Sciatic nerve (tissue), 2 donors: ENCODE data around the gene SDF2. TPM values are rescaled to one million over a fixed set of nuclear protein-coding genes. Genes with fewer than 3 reads are reported as not detected.

ENCODE experiments used
- ATAC-seq: fragments of 200-7000 bp; cut with Tn5 transposase; one replicate; pipeline ENCODE4 v1.9.1; 2020; ENCODE audit warnings: mild to moderate bottlenecking, moderate library complexity
- DNase-seq: peaks from one replicate; pipeline ENCODE4 v3.0.0-alpha.2; 2020; ENCODE audit warnings: low spot score
- intact Hi-C: fragments of 100-400 bp; cut with DNase I; formaldehyde crosslinking; loops from one replicate; pipeline ENCODE4 v1.14.2; 2022
- total RNA-seq: library from RNA; stranded (reverse); fragmentation: NEBNext Ultra II Directional; extraction: Animal tissue kit (Norgen Biotek cat#: 25700); gene quantifications from one replicate; pipeline ENCODE4 v1.2.1, GENCODE V29; 2021
- donor health status: DM: no; HTN: no; CAD: no.
- donor health status: DM: no; HTN: no; CAD: no.

The SDF2 gene
- total RNA-seq: 33.7 TPM

DNA sequence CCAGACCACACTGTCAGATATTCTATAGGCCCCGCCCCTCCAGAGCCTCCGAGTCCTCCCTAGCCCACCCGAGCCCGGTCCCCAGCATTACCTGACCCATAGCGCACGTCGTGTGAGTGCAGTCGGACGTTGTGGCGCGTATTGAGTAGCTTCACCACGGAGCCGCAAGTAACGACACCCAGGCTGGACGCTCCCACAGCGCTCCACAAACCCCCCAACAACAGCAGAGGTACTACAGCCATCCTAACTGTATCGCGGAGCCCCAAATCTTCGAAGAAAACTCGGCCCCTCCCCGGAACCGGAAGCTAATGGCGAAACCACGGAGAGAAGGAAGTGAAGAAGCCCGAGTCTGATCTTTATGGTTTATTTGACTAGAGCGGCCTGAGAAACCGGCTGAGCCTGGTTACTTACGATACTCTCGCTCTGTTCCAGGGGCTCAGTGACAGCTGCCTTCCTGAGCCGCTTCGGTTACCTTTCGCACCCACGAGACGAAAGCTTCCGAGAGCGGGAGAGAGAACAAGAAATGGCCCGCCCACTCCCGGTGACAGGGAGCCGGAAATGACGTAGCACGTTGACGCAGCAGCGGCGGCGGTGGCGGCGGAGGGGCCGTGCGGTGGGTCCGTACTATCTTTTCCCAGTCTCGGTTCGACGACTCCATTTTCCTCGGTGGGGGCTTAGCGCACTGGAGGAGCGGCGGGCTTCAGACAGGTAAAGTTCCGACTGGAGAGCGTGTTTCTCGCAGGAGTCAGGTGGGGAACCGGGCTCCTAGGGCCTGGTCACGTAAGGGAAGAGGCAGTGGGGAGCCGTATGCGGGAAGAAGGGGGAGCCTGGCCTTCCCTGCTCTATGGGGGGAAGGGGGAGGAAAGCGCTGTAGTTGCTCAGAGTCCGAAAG is at the start of gene SDF2, which contains the start of gene SUPT6H:
Gene SDF2, minus strand, starts transcription at position 272 of the 892 bp plus-strand sequence. Its CDS starts 30 bp downstream, at position 242.
Gene SUPT6H, plus strand, starts transcription at position 571 of the 892 bp plus-strand sequence. CDS start 11,197 bp downstream, outside the sequence.
- ATAC-seq (peak; percentile 98), DNase-seq (peak; percentile 96)
- intact Hi-C loops: no loop called here

DNA sequence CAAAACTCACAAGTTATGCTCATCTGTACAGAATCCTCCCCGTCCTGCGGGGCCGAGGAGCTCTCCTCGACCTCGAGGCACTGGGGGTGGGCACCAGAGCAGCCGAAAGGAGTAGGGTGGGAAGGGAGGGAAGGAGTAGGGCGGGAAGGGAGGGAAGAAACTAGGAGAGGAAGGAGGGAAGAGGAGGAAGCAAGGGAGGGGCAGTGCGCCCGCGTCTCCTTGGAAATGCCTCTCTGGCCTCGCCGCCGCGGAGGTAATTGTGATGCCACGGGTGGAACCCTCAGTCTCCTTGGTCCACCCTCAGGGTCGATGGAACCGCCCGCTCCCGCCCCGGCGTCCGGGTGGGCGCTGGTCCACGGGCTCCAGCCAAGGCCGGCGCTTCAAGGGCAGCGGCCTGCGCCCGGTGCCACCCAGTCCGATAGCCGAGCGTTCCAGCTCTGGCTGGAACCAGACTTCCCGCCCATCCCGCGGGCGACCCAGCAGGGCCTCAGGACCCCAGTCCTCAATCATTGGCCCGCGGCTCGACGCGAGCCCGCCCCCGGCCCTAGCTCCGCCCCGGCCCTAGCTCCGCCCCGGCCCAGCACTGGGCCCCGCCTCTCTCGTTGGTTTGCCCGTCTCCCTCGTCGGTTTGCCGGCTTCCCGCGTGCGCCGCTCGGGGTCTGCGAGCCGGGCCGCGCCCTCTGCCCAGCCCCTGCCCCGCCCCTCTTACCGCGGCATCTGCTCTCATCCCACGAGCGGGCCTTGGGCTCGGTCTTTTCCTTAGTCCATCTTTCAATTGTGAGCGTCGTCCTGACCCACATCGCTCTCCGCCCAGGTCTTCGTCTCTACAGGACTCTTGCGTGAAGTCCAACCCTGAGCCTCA is 49.4 kb upstream of the SDF2 start:
- intact Hi-C loops: no loop called here
- peak; percentile 94 for ATAC-seq

GRCh38 chr17:28707339-28707720 is 45.6 kb upstream of the SDF2 start:
- ATAC-seq: no peak
- intact Hi-C loops: no loop called here
- no peak for DNase-seq

More for the DNA sequence above, 49.4 kb upstream of the SDF2 start:
- DNase-seq: peak; percentile 95

GRCh38 chr17:28706471-28707338 is 45.0 kb upstream of the SDF2 start:
- DNase-seq: no peak
- ATAC-seq: no peak
- intact Hi-C loops: no loop called here

- intact Hi-C loops: no loop called here
- ATAC-seq (no peak), DNase-seq (no peak)
Measured at GRCh38 chr17:28705728-28706334, 44.1 kb upstream of the SDF2 start.

DNA sequence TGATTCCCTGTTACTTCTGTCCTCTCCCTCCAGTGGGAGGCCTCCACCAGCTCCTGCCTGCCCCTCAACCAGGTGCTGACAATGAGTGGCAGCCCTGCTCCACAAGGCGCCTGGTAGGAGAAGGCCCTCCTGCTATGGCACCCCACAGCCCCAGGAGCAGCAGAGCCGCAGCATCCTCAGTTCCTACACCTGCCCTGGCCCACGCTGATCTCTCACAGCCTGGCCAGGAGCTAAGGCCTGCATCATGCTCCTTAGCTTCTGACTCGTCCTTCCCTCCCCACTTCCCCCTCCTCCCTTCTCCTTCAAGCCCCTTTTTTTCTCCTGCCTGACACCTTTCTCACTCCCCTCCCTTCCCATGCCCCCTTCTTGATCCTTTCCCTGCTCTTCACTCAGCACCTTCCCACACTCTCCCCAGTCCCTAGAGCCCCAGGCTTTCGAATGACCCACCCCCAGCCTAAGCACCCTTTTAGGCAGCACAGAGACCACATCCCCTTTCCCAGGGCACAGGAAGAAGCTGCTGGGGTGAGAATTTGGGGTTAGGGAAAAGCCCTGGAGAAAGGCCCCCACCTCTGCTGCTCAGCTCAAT is 43.5 kb upstream of the SDF2 start:
- intact Hi-C loops: no loop called here
- ATAC-seq (no peak), DNase-seq (no peak)

- intact Hi-C loops: no loop called here
- DNase-seq: no peak
- ATAC-seq: no peak
Measured at GRCh38 chr17:28704219-28704858, 42.6 kb upstream of the SDF2 start.

DNA sequence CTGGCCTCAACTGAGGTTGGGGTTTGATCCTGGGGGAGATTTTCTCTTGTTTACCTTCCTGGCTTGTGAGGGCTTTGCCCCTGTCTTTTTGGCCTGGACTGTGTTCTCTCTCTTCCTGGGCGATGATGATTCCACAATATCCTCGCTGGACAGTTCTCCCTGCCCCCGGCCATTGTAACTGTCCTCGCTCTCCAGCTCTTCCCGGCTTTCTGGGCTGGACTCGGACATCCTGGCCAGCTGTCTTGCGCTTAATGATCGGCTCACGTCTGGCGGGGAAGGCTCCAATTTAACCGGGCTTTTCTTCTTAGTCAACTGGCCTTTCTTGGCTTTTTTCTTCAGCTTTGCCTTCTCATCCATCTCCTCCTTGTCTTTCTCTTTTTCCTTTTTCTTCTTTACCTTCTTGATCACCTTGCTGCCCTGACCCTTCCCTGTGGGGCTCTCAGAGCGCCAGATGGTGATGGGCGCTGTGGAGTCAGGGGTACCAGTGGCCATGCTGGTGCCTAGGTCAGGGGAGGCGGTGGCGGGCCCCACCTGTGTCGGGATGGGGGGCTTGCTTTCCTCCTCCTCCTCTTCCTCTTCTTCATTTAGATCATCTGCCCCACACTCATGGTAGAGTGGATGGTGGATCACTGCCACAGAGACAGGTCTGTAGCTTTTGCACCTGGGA is 42.0 kb upstream of the SDF2 start:
- DNase-seq (no peak), ATAC-seq (no peak)
- intact Hi-C loops: no loop called here

DNA sequence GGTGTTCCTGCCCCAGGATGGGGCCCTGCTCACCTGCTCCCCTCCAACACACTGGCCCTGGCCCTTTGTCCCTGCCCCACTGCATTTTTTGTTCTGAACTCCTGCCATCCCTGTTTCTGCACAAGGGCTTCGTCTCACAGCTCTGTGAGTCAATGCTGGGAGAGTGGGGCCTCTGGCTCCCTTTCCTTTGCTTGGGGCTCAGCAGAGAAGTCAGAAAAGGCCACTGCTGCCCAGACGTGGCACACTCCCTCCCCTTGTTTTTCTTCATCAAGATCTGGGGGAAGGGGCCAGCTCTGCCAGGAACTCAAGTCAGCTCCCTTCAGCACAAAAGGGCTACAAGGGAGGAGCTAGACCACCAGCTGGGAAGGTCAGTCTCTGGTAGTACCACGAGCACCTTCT is 41.0 kb upstream of the SDF2 start:
- DNase-seq (no peak), ATAC-seq (no peak)
- intact Hi-C loops: no loop called here

GRCh38 chr17:28702026-28702751 is 40.5 kb upstream of the SDF2 start:
- ATAC-seq: no peak
- intact Hi-C loops: no loop called here
- DNase-seq: no peak

DNA sequence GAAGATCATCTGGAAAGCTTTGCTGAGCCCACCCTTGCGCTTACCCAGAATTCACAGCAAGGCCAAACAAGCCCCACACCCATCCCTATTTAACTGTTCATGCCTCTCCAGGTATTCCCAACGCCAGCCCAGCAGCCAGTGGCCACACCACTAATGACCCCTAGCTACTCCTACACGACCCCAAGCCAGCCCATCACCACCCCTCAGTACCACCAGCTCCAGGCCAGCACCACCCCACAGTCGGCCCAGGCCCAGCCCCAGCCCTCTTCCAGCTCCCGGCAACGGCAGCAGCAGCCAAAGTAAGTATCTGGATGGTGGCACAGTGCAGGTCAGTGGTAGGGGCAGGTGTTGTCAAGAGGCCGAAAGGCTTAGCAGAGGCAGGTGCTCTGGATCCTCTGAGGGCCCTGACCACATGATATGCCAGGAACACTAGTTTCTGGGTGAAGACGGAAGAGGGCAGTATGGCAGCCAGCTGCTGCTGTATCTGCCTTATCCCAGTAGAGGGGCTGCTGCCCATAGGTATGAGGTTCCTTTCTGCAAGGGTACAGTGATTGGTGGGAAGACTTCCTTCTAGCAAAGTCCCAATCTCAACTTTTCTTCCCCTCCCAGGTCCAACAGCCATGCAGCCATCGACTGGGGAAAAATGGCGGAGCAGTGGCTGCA is 39.3 kb upstream of the SDF2 start:
- DNase-seq: no peak
- intact Hi-C loops: no loop called here
- ATAC-seq: peak; percentile 10

DNA sequence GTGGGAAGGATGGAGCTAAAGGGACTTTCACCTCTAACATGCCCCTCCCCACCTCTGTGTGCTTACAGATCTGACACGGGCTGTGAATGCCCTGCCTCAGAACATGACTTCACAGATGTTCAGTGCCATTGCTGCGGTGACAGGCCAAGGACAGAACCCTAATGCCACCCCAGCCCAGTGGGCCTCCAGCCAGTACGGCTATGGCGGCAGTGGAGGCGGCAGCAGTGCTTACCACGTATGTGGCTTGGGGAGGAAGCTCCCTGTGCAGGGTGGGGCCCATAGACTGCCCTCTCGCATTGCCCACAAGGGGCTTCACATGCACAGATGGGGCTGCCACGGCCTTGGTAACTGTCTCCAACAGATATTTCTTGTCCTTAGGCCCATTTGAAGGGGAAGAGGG is 38.6 kb upstream of the SDF2 start:
- intact Hi-C loops: no loop called here
- no peak for DNase-seq

DNA sequence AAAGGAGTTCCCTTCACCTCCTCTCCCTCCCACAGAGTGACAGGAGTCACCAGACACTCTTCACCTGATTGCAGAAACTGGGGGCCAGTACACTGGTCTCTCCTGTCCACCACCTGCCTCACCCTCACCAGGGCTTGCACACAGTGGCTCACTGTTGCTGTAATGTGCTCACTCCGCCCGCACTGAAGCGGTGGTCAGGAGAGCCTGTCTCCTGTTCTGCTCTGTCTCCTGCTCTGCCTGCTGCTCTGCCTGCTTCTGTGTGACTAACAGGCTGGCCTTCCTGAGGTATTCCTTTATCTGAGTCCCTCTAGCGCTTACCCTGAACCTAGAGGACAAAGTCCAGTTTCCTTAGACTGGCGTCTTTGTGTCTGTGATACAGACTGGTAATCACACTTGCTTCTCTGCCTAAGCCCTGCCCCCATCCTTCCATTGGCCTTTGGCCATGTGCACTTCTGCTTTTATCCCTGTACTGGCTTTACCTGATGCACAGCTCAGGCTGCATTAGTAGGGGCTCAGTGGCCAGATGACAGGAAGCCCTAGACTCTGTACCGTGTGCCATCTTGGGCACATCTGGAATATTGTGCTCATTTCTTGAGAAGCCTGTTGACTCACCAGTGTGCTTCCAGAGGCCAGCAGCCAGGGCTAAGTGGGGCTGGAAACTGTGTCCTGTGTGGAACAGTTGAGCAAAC is 36.7 kb upstream of the SDF2 start:
- DNase-seq (no peak), ATAC-seq (no peak)
- intact Hi-C loops: no loop called here

More for the DNA sequence above, 38.6 kb upstream of the SDF2 start:
- no peak for ATAC-seq

DNA sequence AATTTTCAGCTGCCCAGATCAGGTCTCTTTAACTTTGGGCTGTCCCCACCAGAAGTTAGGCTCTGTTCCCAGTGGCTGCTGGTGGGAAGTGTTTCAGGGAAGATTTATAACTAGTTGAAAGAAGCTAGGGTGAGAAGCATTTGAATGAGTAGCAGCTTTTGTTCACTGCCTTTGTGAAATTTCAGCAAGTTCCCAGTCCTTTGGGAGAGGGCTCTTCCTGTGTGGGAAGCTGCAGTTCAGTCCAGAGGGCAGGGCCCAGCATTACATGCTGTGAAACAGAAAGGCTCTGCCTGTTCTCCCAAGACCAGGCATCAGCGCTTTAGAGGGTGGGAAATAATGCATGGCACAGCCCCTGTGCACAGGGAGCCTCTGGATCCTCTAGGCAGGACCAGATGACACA is 32.2 kb upstream of the SDF2 start:
- intact Hi-C loops: no loop called here
- DNase-seq (no peak), ATAC-seq (peak; percentile 46)

GRCh38 chr17:28689011-28689410 is 27.3 kb upstream of the SDF2 start:
- ATAC-seq (no peak), DNase-seq (no peak)
- intact Hi-C loops: no loop called here

DNA sequence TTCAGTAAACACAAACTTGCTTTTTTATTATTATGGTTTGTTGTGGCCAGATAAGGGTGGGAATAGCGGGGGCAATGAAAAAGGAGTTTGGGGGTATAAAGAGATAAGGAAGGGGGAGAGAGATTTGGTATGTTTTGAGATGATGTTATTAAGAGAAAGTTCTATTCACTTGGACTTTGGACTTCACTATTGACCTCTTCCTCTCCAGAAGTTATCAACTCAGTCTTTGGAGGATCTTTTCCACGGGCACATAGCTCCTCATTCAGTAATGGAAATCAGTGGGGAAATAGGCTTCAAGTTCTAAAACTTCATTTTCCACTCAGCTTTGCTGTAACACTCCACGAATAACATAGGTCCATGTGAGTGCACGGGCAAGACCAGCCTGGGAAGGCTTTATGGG is 26.8 kb upstream of the SDF2 start:
- ATAC-seq: no peak
- DNase-seq: no peak
- intact Hi-C loops: no loop called here
